IMR-90 (cell line): ENCODE results near the gene HOXA5.

Source experiments
- CHD1 ChIP-seq: IDR thresholded peaks from 2 replicates; pipeline ENCODE4 v1.6.1; 2012; ENCODE audit warnings: low read depth, low read length, improper control_type of control experiment
- POLR2A ChIP-seq: IDR thresholded peaks from 2 replicates; pipeline ENCODE4 v1.6.1; 2012; ENCODE audit warnings: mild to moderate bottlenecking, low read depth, low read length
- RAD21 ChIP-seq: IDR thresholded peaks from 2 replicates; pipeline ENCODE4 v1.6.1; 2012; ENCODE audit warnings: low read length, improper control_type of control experiment
- RCOR1 ChIP-seq: IDR thresholded peaks from 2 replicates; pipeline ENCODE4 v1.6.1; 2012; ENCODE audit warnings: mild to moderate bottlenecking, low read length, improper control_type of control experiment; ENCODE audit not compliant: insufficient replicate concordance
- RFX5 ChIP-seq: IDR thresholded peaks from 2 replicates; pipeline ENCODE4 v1.8.0; 2012; ENCODE audit warnings: low read depth, mild to moderate bottlenecking, low read length, moderate library complexity
- TF ChIP-seq, protein P1 (sequence below): conservative IDR thresholded peaks from 2 replicates; pipeline ENCODE4 v1.5.1; 2012; ENCODE audit warnings: mild to moderate bottlenecking, low read depth, low read length, improper control_type of control experiment

DNA sequence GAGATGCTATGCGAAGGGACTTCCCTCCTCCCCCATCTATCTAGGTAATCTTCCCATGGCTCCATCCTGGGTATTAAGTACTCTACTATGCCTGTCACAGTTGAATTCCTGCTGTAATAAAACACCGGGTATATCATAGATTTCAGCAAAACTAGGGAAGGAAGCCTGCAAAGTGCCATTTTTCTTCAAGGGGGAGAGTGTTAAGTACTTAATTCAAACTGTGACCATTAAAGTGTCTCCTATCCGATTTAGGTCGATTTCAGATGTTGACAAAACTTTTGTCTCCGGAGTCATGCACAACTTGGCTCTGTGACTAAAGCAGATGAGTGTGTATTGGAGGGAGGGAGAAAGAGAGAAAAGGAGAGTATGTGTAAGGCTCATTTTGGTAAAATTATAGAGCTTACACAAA is 17.5 kb downstream of the HOXA5 start:
- TF ChIP-seq, protein P1, sequence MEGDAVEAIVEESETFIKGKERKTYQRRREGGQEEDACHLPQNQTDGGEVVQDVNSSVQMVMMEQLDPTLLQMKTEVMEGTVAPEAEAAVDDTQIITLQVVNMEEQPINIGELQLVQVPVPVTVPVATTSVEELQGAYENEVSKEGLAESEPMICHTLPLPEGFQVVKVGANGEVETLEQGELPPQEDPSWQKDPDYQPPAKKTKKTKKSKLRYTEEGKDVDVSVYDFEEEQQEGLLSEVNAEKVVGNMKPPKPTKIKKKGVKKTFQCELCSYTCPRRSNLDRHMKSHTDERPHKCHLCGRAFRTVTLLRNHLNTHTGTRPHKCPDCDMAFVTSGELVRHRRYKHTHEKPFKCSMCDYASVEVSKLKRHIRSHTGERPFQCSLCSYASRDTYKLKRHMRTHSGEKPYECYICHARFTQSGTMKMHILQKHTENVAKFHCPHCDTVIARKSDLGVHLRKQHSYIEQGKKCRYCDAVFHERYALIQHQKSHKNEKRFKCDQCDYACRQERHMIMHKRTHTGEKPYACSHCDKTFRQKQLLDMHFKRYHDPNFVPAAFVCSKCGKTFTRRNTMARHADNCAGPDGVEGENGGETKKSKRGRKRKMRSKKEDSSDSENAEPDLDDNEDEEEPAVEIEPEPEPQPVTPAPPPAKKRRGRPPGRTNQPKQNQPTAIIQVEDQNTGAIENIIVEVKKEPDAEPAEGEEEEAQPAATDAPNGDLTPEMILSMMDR: no peak
- TF ChIP-seq POLR2A: no peak
- no peak for TF ChIP-seq RCOR1
- no peak for TF ChIP-seq RFX5
- TF ChIP-seq RAD21: no peak
- TF ChIP-seq CHD1: no peak
